HCT116 (cell line): ENCODE results near the gene NAPA.

Source experiments
- EZH2 ChIP-seq: fragments of 200-600 bp; sonication (generic); IDR thresholded peaks from 2 replicates; pipeline ENCODE4 v1.6.1; 2017; ENCODE audit warnings: antibody characterized with exemption, mixed run types
- MAX ChIP-seq: IDR thresholded peaks from 2 replicates; pipeline ENCODE4 v1.6.1; 2012
- POLR2A ChIP-seq: IDR thresholded peaks from 2 replicates; pipeline ENCODE4 v1.7.0; 2011; ENCODE audit warnings: borderline replicate concordance; ENCODE audit not compliant: insufficient read depth, insufficient read length; ENCODE audit errors: extremely low read depth
- POLR2AphosphoS5 ChIP-seq: IDR thresholded peaks from 2 replicates; pipeline ENCODE4 v1.6.1; 2011; ENCODE audit warnings: mild to moderate bottlenecking, low read depth, low read length, moderate library complexity
- ZBTB33 ChIP-seq: IDR thresholded peaks from 2 replicates; pipeline ENCODE4 v1.6.1; 2011; ENCODE audit warnings: mild to moderate bottlenecking, low read length, moderate library complexity; ENCODE audit not compliant: insufficient replicate concordance; ENCODE audit errors: extremely low read depth
- TF ChIP-seq, protein P1 (sequence below), 3 experiments: fragments of 200-600 bp in 1 of 3; sonication (generic) in 1 of 3; IDR thresholded peaks in 2 of 3; conservative IDR thresholded peaks in 1 of 3; 2 replicates each; pipeline ENCODE4 v1.5.1; 2012 to 2017; ENCODE audit warnings: low read depth in 2 of 3, low read length in 2 of 3, antibody characterized with exemption in 1 of 3, borderline replicate concordance in 1 of 3, control low read depth in 1 of 3, mild to moderate bottlenecking in 1 of 3, mixed read lengths in 1 of 3, mixed run types in 1 of 3, moderate library complexity in 1 of 3; ENCODE audit not compliant: insufficient read depth in 1 of 3
- TF ChIP-seq, protein P2 (sequence below): IDR thresholded peaks from 2 replicates; pipeline ENCODE4 v1.6.1; 2012
- TF ChIP-seq, protein P3 (sequence below): IDR thresholded peaks from 2 replicates; pipeline ENCODE4 v1.6.1; 2012; ENCODE audit warnings: low read depth

DNA sequence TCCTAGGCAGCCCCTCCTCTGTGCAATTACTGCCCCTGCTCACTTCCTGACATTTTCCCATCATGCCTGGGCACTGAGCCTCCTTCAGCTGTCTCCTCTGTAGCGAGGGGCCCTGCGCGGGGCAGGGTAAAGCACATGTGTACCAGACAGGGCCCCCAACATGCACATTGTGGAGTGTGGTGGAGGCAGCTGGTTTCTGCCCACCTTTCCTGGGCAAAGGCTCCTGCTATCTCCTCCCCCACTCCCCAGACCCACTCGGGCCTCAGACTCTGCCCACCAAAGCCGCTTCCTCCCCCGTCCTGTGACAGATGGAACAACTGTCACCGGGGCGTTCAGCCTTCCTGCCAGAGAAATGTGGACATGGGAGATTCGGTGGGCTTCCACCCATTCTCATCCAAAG is 28.0 kb downstream of the NAPA start:
- TF ChIP-seq, protein P1, sequence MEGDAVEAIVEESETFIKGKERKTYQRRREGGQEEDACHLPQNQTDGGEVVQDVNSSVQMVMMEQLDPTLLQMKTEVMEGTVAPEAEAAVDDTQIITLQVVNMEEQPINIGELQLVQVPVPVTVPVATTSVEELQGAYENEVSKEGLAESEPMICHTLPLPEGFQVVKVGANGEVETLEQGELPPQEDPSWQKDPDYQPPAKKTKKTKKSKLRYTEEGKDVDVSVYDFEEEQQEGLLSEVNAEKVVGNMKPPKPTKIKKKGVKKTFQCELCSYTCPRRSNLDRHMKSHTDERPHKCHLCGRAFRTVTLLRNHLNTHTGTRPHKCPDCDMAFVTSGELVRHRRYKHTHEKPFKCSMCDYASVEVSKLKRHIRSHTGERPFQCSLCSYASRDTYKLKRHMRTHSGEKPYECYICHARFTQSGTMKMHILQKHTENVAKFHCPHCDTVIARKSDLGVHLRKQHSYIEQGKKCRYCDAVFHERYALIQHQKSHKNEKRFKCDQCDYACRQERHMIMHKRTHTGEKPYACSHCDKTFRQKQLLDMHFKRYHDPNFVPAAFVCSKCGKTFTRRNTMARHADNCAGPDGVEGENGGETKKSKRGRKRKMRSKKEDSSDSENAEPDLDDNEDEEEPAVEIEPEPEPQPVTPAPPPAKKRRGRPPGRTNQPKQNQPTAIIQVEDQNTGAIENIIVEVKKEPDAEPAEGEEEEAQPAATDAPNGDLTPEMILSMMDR (IDR thresholded peaks at IDR 0.05 in 2 of 3, conservative IDR thresholded peaks at IDR 0.05 in 1 of 3; ENCODE audit: borderline replicate concordance in 1 of 3, insufficient read depth in 1 of 3, low read depth in 2 of 3, low read length in 2 of 3), result no peak
- TF ChIP-seq POLR2AphosphoS5 (no peak), POLR2A (no peak), EZH2 (no peak), ZBTB33 (no peak), MAX (no peak)
- TF ChIP-seq, protein P2, sequence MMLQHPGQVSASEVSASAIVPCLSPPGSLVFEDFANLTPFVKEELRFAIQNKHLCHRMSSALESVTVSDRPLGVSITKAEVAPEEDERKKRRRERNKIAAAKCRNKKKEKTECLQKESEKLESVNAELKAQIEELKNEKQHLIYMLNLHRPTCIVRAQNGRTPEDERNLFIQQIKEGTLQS, result no peak
- TF ChIP-seq, protein P3, sequence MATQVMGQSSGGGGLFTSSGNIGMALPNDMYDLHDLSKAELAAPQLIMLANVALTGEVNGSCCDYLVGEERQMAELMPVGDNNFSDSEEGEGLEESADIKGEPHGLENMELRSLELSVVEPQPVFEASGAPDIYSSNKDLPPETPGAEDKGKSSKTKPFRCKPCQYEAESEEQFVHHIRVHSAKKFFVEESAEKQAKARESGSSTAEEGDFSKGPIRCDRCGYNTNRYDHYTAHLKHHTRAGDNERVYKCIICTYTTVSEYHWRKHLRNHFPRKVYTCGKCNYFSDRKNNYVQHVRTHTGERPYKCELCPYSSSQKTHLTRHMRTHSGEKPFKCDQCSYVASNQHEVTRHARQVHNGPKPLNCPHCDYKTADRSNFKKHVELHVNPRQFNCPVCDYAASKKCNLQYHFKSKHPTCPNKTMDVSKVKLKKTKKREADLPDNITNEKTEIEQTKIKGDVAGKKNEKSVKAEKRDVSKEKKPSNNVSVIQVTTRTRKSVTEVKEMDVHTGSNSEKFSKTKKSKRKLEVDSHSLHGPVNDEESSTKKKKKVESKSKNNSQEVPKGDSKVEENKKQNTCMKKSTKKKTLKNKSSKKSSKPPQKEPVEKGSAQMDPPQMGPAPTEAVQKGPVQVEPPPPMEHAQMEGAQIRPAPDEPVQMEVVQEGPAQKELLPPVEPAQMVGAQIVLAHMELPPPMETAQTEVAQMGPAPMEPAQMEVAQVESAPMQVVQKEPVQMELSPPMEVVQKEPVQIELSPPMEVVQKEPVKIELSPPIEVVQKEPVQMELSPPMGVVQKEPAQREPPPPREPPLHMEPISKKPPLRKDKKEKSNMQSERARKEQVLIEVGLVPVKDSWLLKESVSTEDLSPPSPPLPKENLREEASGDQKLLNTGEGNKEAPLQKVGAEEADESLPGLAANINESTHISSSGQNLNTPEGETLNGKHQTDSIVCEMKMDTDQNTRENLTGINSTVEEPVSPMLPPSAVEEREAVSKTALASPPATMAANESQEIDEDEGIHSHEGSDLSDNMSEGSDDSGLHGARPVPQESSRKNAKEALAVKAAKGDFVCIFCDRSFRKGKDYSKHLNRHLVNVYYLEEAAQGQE, result no peak
